ENCODE results near the gene COL6A1. TPM values are rescaled to one million over a fixed set of nuclear protein-coding genes. Genes with fewer than 3 reads are reported as not detected.

The COL6A1 gene
- total and polyA plus RNA-seq, 4 experiments from 2014 or later: 0.87 to 6.0 (median 5.2) TPM; not detected in 1

Other genes starting within 250 kb of the COL6A1 start
- gene COL6A2, start 116.3 kb downstream of the COL6A1 start, total RNA-seq: 10 to 100 TPM; 21.8 to 25.7 TPM
- 1 to 10 TPM in 1 of 2 donors, under 1 TPM in 1; 0.77 to 1.5 TPM for gene COL6A2, start 116.3 kb downstream of the COL6A1 start, polyA plus RNA-seq
- 1 to 10 TPM; 1.3 to 1.7 TPM for gene FTCD, start 173.8 kb downstream of the COL6A1 start, total RNA-seq
- gene FTCD, start 173.8 kb downstream of the COL6A1 start, polyA plus RNA-seq: not detected
- 1 to 10 TPM; 6.9 TPM for gene SPATC1L, start 202.7 kb downstream of the COL6A1 start, total RNA-seq
- gene SPATC1L, start 202.7 kb downstream of the COL6A1 start, polyA plus RNA-seq: 1 to 10 TPM; 6.0 to 6.4 TPM
- 10 to 100 TPM; 53.2 to 54.5 TPM for gene LSS, start 247.0 kb downstream of the COL6A1 start, total RNA-seq
- 10 to 100 TPM; 15.3 to 16.9 TPM for gene LSS, start 247.0 kb downstream of the COL6A1 start, polyA plus RNA-seq